ENCODE results near the gene GPR37L1. TPM values are rescaled to one million over a fixed set of nuclear protein-coding genes. Genes with fewer than 3 reads are reported as not detected.
A peak's percentile ranks its signal among the peaks of the same experiment; 100 is the strongest.

GPR37L1 gene
- total and polyA plus RNA-seq, 9 donors = 0.01 to 0.34 (median 0.12) TPM; not detected in 2

DNA sequence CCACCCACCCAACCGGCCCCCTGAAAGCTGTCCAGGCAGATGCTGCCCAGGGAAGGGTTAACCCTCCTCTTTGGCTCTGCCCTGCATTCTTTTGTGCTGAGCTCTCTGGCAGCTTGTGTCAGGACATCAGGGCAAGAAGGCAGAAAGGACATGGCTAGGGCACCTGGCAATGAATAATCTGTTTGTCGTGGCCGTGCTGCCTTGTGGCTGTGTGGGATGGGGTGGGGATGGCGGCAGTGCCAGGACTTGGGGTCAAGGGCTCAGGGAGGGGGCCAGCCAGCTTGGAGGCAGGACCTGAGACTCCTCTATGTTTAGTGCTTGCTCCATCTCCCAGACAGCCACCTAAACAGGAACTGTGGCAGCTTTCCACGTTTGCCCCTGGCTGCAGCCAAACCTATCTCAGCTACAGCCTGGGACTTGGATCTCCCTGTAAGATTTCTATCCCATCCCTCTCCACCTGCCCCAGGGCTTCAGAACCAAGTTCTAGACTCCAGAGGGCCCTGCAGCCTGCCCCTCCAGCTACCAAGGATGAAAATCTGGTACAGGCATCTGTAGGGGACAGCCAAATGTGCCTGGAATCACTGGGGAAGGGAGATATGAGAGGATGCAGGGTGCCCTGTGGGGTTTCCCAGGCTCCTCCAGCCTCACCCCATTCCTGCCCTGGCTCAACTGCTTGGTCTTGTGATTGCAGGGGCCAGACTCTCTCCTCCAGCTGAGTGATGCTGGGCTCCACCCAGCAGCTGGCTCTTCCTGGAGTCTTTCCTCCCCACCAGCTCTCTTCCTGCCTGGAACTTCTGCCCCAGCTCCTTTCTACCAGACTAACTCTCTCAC lies 9.6 kb upstream of the GPR37L1 start:
- Histone ChIP-seq H3K27ac (peak overlapping the region in 1 of 2 donors; percentile 41), H3K9me3 (no peaks in the 10 kb centered on the region), H3K4me1 (ENCODE audit: insufficient read depth) (peaks cover 2% of the 10 kb centered on the region), H3K4me3 (no peak overlapping the region), H3K27me3 (no peaks in the 10 kb centered on the region), H3K36me3 (no peaks in the 10 kb centered on the region)
- TF ChIP-seq, protein P1, sequence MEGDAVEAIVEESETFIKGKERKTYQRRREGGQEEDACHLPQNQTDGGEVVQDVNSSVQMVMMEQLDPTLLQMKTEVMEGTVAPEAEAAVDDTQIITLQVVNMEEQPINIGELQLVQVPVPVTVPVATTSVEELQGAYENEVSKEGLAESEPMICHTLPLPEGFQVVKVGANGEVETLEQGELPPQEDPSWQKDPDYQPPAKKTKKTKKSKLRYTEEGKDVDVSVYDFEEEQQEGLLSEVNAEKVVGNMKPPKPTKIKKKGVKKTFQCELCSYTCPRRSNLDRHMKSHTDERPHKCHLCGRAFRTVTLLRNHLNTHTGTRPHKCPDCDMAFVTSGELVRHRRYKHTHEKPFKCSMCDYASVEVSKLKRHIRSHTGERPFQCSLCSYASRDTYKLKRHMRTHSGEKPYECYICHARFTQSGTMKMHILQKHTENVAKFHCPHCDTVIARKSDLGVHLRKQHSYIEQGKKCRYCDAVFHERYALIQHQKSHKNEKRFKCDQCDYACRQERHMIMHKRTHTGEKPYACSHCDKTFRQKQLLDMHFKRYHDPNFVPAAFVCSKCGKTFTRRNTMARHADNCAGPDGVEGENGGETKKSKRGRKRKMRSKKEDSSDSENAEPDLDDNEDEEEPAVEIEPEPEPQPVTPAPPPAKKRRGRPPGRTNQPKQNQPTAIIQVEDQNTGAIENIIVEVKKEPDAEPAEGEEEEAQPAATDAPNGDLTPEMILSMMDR (IDR thresholded peaks at IDR 0.05) = no peak
- TF ChIP-seq POLR2A (IDR thresholded peaks at IDR 0.05) (no peak), EP300 (IDR thresholded peaks at IDR 0.05) (no peak)
- WGBS, 3 donors = 4 to 21% (median 8%) methylated on average over 5 of the region's 5 CpGs
- peak in 1 of 5 donors; percentile 53 for DNase-seq
- intact Hi-C loops (cut with DNase I) = no loop called here

DNA sequence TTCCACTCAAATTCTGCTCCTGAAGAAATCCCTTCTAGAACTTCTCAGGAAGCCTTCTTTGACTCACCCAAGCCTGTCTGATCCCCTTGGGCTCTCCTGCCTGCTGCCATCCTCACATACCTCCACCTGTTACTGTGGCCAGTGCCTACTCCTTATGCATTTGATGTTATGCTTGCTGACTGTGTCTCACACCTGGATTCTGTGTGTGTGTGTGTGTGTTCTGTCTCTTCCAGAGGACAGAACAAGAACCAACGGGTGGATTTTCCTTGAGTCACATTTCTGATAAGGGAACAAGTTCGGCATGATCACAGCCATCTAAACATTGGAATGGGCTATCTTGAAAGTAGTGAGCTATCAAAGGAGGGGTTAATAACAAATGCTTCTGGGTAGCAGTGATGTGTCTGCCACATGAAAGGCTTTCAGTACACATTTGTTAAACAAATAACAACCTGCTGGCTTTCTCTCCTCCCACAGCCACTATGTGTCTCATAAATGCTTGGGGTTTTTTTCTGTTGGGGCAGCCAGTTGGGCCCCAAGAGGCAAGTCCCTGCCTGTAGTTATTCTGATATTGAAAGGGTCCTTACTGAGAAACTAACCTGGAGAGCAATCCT lies 8.9 kb upstream of the GPR37L1 start:
- Histone ChIP-seq H3K4me3 (no peak overlapping the region), H3K4me1 (ENCODE audit: insufficient read depth) (peaks cover 2% of the 10 kb centered on the region), H3K27ac (peak overlapping the region in 1 of 2 donors; percentile 41), H3K36me3 (no peaks in the 10 kb centered on the region), H3K27me3 (no peaks in the 10 kb centered on the region), H3K9me3 (no peaks in the 10 kb centered on the region)
- no peak for TF ChIP-seq POLR2A (IDR thresholded peaks at IDR 0.05)
- TF ChIP-seq EP300 (IDR thresholded peaks at IDR 0.05) = no peak
- TF ChIP-seq, protein P1 (IDR thresholded peaks at IDR 0.05) = no peak
- DNase-seq = no peak
- intact Hi-C loops (cut with DNase I) = no loop called here
- WGBS, 3 donors = 45 to 61% (median 58%) methylated on average over 2 of the region's 2 CpGs

DNA sequence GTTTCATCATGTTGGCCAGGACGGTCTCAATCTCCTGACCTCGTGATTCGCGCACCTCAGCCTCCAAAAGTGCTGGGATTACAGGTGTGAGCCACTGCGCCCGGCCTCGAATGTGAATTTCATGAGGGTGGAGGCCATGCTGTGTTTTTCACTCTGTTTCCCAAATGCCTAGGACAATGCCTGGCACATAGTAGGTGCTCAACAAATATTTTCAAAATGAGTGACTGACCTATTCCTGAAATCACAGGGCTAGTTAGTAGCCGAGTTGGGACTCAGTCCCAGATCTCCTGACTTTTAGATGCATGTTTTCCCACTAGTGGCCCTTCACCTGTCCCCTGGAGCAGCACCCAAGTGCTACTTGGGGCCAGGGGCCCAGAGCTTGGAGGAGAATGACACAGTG lies 6.4 kb upstream of the GPR37L1 start:
- no peak for TF ChIP-seq EP300 (IDR thresholded peaks at IDR 0.05)
- TF ChIP-seq POLR2A (IDR thresholded peaks at IDR 0.05) = no peak
- TF ChIP-seq, protein P1 (IDR thresholded peaks at IDR 0.05) = no peak
- Histone ChIP-seq H3K4me1 (ENCODE audit: insufficient read depth) (peaks cover 2% of the 10 kb centered on the region), H3K36me3 (no peaks in the 10 kb centered on the region), H3K27ac (no peak overlapping the region), H3K9me3 (no peaks in the 10 kb centered on the region), H3K4me3 (no peak overlapping the region), H3K27me3 (no peaks in the 10 kb centered on the region)
- intact Hi-C loops (cut with DNase I) = loop anchor here in 1 of 4 donors (5.0 kb wide), 1 partner anchor 104 kb away; the partner anchor contains the start of gene ELF3
- WGBS, 3 donors = 96 to 98% (median 96%) methylated on average over 8 of the region's 8 CpGs
- DNase-seq = no peak

DNA sequence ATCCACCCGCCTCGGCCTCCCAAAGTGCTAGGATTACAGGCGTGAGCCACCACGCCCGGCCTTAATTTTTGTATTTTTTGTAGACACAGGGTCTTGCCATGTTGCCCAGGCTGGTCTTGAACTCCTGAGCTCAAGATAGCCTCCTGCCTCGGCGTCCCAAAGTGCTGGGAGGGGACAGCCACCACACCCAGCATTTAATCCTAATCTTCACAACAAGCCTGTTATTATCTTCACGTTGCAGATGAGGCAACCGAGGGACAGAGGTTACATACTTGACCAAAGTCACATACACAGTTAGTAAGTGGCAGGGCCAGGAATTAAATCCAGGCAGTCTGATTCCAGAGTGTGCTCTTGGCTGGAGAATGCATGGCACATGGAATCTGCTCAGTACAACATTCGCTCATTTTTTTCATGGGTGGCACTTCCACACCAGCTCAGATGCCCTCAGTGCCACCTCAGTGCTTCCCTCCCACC lies 4.8 kb upstream of the GPR37L1 start:
- DNase-seq = no peak
- Histone ChIP-seq H3K4me1 (ENCODE audit: insufficient read depth) (peaks cover 2% of the 10 kb centered on the region), H3K27ac (no peak overlapping the region), H3K27me3 (no peaks in the 10 kb centered on the region), H3K9me3 (no peaks in the 10 kb centered on the region), H3K36me3 (no peaks in the 10 kb centered on the region), H3K4me3 (no peak overlapping the region)
- intact Hi-C loops (cut with DNase I) = loop anchor here in 1 of 4 donors (5.0 kb wide), 1 partner anchor 106 kb away; the partner anchor contains the start of gene ELF3
- WGBS, 3 donors = 77 to 82% (median 79%) methylated on average over 10 of the region's 10 CpGs
- TF ChIP-seq POLR2A (IDR thresholded peaks at IDR 0.05) = no peak
- TF ChIP-seq, protein P1 (IDR thresholded peaks at IDR 0.05) = no peak
- no peak for TF ChIP-seq EP300 (IDR thresholded peaks at IDR 0.05)
